T-helper 1 cell treated with Interleukin-12 subunit alpha and Interleukin-12 subunit beta and Interleukin-4 antibody, amounts not matched to agents 30 ng/mL and 1 ng/mL, for 36 hours (primary cell): ENCODE measurements around the gene SNX9. TPM values are rescaled to one million over a fixed set of nuclear protein-coding genes. Genes with fewer than 3 reads are reported as not detected.

ENCODE experiments used
- intact Hi-C: fragments of 100-400 bp; cut with micrococcal nuclease; formaldehyde crosslinking; loops from one replicate; pipeline ENCODE4 v1.15.1; 2024
- total RNA-seq: library from RNA; stranded (reverse); gene quantifications from 2 replicates; pipeline ENCODE4 v1.2.3, GENCODE V29; 2022

SNX9 gene
- total RNA-seq, 1 donor from 2014 or later: 14.2 TPM

DNA sequence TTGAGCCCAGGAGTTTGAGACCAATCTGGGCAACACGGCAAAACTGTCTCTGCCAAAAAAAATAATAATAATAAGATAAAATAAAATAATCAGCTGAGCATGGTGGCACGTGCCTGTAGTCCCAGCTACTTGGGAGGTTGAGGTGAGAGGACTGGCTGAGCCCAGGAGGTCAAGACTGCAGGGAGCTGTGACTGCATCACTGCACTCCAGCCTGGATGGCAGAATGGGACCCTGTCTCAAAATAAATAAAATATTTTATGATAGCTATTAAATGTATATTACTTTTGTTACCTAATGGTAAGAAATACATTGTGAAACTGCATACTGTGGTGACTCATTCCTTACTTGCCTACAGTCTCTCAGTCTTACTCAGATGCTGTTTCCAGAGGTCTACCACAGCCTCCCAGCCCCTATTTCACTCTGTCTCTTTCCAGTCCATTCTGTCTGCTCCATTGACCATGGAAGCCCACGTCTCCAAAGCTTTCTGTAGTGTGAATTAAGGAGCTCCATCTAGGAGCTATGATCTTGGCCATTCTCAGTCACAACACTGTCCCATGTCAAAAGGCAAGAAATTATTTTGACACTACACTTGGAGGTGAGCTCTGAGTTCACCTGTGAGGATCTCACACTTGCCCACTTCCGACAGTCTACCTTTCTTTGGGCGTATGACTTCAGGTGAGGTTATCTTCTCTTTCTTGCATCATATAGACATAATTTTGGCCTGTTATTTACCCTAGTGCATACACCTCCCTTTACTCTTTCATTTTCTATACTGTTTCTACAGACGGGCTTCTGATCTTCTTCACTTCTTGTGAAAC, 22.4 kb upstream of the SNX9 start:
- intact Hi-C loops: loop anchor here (1.0 to 2.0 kb wide), 3 partner anchors 14 to 36 kb away; no protein-coding TSS in a partner anchor

DNA sequence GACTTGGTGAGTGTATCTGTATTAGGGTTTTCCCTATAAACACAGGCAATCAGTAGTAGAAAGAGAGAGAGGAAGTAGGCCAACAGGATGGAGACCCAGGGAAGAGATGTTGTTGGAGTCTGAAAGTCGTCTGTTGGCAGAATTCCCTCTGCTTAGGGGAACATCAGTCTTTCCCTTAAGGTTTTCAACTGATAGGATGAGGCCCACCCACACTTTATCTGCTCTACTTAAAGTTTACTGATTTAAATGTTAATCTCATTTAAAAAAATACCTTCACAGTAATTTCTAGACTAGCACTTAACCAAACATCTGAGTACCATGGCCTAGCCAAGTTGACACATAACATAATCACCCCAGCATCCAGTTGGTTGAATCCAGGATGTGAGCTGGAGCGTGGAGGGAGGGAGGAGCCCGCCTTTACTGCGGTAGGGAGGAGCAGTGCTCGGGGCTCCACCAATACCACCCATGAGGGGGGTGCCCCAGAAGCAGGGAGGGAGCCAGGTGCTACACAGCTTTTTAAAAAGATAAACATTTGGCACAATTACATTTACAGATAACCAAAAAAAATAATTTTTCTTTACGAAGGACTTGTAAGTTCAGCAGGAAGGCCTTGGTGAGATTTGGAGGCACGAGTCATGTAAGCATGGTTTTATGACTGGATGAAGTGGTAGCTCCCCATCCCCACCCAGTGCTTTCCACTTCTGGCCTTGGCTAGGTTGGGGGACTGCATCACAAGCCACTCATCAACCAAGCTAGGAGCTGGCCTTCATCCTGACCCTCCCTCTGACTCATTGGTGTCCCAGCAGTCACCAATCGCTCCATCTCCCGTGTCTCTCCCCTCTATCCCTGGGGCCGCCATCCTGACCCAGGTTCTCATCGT, 18.4 kb upstream of the SNX9 start:
- intact Hi-C loops: no loop called here

DNA sequence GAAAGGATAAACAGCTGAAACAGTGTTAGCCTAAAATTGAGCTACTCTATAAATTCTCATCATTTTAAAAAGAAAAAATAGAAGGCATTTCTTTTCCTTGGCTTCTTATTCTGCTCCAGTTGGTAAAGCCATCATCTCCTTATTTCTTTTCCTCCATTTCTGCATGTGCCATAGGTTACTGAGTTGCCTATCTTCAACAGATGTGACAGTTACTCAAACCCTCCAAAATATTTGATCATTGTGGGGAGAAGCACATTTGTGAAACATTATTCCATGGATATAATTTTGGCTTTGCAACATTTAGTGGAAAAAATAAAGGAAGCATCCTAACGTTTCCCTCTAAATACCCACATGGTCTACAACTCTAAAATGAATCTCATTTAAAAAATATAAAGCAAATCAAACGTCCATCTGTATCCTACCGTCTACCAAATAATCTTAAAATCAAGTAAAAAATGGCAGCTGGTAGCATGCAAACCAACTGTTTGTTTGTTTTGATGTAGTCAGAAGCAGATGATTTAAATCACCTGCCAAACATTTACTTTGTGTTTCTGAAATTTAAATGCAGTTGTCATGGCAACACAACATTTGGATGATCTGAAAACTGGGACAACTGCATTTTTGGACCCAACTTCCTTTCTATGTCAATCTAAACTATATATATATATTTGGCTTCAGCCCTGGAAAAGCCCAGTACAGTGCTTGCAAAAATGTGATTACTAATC, 16.8 kb upstream of the SNX9 start:
- intact Hi-C loops: no loop called here

DNA sequence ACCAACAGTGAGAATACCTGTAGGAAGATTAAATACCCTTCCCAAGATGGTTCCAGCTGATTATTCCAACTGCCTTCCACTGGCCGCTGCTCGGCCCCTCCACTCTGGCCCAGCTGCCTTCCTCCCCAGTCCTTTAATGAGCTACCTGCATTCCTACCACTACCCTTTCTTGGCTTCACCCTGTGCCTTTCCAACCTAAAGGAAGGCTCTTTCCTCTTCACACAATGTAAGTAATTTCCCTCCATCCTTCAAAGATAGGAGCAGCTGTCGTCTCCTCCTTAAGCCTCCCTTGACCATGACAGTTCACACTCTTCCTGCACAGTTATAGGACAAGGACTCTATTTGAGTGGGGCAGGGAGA, 16.2 kb upstream of the SNX9 start:
- intact Hi-C loops: no loop called here

DNA sequence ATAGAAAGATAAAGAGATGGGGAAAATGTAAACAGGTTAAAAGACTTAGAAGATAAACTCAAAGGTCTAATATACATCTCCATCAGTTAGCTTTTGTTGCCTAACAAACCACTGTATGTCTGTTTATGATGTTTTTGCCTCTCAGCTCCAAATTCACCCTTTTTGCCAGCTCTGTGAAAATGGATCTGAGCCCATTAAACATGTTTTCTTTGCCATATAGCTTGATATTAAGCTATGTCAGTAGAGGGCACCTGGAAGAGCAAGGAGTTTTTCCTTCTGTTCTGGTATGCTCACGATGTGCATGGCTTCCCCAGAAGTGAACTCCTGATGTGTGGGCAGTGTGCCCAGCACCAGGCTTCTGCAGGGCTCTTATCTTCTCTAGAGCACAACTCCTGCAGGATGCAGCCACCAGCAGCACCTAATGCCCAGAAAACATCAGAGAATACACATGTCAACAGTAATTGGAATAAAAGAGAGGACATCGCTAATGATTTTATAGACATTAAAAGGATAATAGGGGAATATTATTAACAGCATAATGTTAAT, 14.6 kb upstream of the SNX9 start:
- intact Hi-C loops: no loop called here

DNA sequence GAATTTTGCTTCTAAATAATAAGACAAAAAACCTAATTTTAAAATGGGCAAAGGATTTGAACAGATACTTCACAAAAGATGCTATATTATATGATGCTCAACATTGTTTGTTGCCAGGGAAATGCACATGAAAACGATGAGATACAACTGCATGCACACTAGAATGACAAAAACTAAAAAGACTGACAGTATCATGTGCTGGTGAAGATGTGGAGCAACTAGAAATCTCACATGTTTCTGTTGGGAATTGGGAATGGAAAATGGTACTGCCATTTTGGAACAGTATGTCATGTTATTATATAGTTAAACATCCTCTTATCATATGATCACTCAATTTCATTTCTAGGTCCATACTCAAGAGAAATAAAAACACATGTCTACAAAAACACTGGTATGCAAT, 13.4 kb upstream of the SNX9 start:
- intact Hi-C loops: no loop called here

DNA sequence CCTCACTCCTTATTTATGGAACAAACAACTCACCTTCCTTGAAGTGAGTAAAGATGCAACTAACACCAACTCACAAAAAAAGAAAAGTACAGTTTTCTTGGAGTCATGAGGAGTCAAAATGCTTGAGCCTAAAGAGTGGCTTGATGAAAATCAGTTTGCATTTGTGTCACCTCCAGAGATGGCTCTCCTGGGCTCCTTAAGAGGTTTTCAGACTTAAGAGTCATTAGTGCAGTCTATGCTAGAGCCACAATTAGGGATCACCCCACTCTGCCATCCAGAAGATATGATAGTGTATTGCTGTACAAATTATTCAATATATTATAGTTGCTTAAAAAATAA, 11.9 kb upstream of the SNX9 start:
- intact Hi-C loops: no loop called here

DNA sequence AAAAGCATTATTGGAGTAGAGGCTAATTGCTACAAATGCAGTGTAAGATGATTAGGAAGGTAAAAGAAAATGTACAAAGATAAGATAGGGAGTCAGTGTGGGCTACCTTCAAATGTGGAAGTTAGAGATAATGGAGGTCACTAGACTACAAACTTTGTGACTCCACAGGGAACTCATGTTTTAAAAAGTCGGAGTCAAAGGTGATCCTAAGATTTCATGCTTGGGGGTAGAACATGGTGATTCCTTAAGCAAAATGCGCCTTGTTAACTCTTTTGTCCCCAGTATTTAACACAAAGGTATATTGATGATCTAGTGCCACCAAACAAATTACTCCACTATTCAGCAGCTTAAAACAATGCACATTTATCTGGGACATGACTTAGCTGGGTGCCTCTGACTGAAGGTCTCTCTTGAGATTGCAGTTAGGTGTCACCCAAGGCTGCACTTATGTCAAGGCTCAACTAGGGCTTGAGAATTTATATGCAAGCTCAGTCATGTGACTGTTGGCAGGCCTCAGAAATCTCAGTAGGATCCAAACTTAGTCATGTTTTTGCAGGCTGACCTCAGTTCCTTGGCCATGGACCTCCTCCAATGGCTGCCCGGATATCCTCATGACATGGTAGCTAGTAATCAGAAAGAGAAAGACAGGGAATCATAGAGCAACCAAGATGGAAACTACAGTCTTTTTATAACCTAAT, 11.4 kb upstream of the SNX9 start:
- intact Hi-C loops: no loop called here

DNA sequence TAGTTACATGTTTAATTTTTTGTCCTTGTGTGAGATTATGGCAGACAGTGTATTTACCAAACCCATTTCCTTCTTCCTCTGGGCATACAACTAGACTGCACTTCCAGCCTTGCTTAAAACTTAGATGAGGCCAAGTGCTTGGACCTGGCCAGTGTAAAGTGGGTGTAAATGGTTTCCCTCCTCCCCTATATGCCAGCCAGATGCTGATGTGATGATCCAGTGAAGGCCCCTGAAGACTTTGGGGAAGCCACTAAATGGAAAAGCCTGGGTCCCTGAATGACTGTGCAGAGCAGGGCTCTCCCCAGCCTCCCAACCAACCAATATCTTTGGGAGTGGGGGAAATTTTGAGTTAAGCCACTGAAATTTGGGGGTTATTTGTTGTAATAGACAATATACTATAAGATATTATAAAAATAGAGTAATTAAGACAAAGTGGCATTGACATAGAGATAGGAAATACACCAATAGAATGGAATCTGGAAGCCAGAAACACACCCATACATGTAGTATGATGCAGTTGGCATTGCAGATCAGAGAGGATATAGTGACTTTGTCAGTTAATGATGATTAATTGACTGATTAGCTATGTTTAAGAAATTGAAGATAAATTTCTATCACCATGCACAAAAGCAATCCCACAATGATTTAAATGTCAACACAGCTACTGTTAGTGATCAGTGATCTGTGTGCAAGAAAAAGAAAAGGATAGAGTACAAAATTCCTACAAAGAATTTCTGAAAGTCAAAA, 10.4 kb upstream of the SNX9 start:
- intact Hi-C loops: no loop called here

DNA sequence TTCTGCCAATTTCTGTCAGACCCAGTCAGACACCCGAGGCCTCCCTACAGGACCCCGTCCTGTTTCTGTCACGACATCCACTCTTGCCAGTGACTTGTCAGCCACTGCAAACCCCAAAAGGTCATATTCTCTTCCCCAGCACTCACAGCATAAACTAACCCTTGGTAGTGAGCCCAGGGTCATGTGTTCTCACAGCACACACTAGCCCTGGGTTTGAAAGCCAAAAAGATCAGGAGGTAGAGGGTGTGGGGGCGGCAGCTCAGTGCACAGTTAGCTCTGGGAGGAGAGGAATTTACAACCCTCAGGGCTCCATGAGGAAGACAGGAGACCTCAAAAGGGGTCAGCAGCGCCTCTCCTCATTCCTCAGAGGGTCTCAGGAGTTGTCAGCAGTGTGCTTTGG, 9.9 kb upstream of the SNX9 start:
- intact Hi-C loops: no loop called here

DNA sequence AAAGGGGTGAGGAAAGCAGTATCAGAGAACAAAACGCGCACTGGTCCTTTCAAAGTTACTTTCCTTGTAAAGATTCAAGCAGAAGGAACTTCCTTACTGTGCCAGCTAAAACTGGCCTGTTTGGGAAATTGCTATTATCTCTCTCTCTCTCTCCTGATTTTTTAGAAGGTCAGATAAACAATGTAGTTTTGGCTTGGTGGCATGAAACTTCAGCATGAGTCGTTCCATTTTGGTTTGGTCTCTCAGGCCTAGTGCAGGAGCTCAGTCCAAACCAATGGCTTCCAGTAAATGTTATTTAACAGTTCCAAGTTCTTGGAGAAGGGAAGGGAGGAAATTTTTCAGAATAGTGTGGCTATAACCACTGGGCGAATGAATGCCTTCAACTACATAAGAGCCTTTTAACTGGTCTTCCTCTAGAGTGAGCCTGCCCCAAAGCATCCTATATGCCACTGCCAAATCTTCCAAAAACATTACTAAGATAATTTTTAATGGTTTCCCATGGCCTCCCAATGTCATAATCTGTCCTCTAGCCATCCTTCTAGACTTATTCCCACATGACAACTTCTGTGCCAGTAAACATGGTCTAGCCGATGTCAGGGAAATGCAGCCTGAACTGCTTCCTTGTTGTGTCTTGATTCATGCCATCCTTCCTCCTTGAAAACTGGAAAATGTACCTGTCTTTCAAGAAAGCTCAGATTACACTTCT, 9.1 kb upstream of the SNX9 start:
- intact Hi-C loops: loop anchor here (2.0 kb wide), 1 partner anchor 13 kb away; no protein-coding TSS in a partner anchor

DNA sequence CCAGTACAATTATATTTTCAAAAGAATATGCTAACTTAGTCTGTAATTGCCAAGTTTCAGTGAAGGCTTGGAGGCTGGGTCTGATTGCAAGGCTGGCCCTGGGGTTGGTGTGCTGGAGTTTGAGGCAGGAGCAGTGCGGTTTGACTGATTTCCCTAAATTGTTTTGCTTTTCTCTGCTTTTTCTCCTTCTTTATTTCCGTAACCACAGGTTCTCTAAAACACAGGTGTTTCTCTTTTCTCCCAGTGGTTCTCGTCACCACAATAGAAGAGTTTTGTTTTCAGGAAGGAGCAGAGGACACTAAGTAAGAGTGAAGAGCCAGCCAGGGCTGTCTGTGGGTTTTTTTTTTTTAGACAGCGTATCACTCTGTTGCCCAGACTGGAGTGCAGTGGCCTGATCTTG, 8.2 kb upstream of the SNX9 start:
- intact Hi-C loops: loop anchor here (2.0 kb wide), 1 partner anchor 14 kb away; no protein-coding TSS in a partner anchor

DNA sequence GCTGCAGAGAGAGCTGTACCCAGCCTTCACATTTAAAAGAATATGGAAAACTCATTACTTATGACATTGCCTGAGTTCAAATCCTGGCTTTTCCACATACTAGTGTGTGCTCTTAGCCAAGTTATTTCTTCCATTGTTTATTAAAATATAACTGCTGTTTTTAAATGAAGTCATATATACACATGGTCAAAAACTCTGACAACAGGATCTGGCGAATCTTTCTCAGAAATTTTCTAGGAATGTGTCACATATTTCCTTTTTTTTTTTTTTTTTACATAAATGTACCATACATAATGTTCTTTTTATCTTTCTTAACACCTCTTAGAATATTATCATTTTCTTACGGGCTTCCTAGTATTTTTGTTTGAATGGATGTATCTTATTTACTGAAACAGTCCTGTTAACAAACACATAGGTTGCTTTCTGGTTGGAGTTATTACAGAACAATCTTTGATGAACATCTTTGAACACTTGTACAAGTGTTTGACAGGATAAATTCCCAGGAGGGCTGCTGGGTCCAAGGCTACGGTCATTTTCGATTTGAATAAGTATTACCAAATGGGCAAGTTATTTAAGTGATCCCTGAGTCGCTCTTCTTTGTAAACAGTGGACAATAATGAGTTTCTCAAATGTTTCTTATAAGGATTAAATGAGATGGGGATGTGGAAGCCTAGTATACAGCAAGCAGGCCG, 1.6 kb upstream of the SNX9 start:
- intact Hi-C loops: loop anchor here (5.0 to 10.0 kb wide), 6 partner anchors 141 to 1873 kb away; partner anchors contain the start of genes SOD2 and SYTL3

DNA sequence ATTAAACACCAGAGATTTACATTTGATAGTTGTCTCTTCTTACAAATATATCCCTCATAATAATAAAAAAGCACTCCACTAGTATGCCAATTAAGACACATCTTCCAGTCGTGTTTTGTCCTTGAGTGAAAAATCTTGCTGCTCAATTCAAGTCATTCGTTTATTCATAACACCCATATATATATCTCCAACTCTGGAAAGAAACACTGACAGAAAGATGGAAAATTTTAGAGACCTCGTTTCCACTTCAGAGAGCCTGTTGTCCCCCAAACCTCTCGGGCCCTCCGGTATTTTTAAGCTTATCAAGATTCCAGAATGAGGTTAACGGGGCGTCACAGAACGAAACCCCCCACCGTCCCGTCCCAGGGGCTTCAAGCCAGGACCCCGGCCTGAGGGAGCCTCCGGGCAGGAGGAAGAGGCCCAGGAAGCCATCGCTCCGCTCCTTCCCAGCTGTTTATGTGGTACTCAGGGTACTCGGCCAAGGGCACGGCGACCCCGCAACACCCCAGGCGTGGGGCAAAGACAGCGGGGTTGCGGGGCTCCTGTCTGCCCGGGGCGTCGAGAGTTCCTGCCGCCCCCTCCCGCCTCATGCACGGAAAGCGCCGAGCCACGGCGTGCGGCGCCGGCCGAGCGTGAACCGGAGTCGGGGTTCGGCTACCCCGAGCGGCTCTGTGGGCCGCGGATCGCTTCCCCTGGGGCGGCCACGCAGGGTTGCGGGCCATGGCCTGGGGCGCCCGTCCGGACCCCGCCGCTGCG, 623 bp upstream of the SNX9 start:
- intact Hi-C loops: loop anchor here (5.0 to 10.0 kb wide), 6 partner anchors 140 to 1872 kb away; partner anchors contain the start of genes SOD2 and SYTL3

DNA sequence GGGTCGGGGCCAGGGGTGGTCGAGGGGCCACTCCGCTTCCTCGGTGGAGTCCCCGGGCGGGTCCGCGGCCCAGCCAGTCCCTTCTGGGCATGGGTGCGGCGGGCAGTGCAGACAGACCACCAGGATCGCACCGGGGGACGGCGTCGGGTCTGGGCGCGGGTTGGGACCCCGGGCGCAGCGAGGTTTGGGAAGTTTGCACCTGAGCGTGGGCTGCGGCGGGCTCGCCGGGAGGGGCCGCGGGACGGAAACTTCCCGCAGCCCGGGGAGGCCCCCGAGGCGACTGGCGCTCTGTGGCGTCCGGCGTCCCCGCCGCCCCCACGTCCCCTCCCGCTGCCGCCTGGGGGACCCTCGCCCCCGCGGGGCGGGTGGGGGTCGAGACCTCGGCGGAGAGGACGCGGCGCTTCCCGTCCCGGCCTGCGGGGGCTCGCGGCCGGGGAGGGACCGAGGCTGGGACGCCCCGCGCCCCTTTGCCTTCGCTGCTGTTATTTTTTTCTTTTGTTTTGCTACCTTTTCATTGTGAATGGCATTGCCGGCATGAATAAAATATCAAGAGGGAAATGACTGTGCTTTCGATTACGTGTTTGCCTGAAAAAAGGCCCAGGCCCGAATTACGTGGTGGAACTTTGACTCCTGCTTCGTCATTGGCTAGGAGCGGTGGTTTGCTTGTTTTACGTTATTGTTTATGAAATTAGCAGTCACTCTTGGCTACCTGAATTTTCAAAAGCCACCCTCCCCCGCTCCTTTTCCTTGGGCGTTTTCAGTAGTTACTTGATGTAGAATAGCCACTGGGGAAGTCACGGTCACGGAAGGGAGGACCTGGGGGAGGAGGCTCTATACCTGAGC, 703 bp downstream of the SNX9 start:
- intact Hi-C loops: loop anchor here (1.0 to 10.0 kb wide), 15 partner anchors 9 to 1871 kb away; partner anchors contain the start of genes SOD2, SYNJ2 and SYTL3

DNA sequence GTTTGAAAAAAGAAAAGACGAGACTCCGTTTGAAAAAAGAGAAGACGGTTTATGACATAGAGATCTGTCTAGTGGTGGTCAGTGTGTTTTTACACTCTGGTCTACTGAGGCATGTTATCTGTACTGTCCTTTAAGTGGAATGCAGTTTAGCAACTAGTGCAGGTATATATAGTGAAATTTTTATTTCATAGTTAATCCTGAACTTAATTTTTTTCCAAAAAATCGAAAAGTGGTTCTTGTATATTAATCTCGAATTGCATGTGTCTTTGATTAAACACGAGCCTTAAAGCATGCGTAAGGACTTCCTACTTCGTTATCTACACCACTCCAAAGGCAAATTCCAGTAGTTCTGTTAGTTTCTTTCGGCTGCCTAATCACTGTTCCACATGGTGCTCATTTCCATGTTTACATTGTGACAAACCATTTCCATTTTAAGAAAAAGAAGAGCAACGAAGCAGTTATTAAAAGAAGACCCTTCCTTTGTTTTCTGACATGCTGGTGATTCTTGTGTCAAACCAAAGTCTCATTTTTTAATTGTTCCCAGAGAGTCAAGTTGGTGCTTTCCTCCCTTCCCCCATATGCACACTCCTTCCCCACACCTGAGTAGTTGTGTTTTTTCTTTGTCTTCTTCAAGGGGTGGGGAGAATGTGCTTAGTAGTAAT, 2.3 kb downstream of the SNX9 start:
- intact Hi-C loops: loop anchor here (2.0 to 10.0 kb wide), 6 partner anchors 35 to 1869 kb away; partner anchors contain the start of genes SOD2 and SYNJ2
